K562 (cell line): Measurements from ENCODE around the gene VPS41. TPM values are rescaled to one million over a fixed set of nuclear protein-coding genes. Genes with fewer than 3 reads are reported as not detected.

Experiments used
- ARID1B ChIP-seq: fragments of 450-650 bp; IDR thresholded peaks from 2 replicates; pipeline ENCODE4 v1.6.1; 2016; ENCODE audit warnings: antibody characterized with exemption, mild to moderate bottlenecking, inconsistent platforms
- BRF1 ChIP-seq: IDR thresholded peaks from 3 replicates; pipeline ENCODE4 v1.6.1; 2011; ENCODE audit warnings: borderline replicate concordance, mild to moderate bottlenecking; ENCODE audit not compliant: insufficient read length; ENCODE audit errors: extremely low read depth
- CBX1 ChIP-seq: sonication (generic); IDR thresholded peaks from 2 replicates; pipeline ENCODE4 v1.6.1; 2016; ENCODE audit warnings: antibody characterized with exemption, low read depth, mild to moderate bottlenecking
- CXXC5 ChIP-seq: fragments of 250-450 bp; sonication (Bioruptor Pico); IDR thresholded peaks from 2 replicates; pipeline ENCODE4 v1.8.0; 2022; ENCODE audit warnings: inconsistent platforms, mild to moderate bottlenecking, moderate library complexity
- EHMT2 ChIP-seq: fragments of 450-650 bp; IDR thresholded peaks from 2 replicates; pipeline ENCODE4 v1.6.1; 2018; ENCODE audit warnings: antibody characterized with exemption
- MCM7 ChIP-seq, 2 experiments: fragments of 450-650 bp; IDR thresholded peaks; 2 replicates each; pipeline ENCODE4 v1.6.1; 2016 to 2018
- PATZ1 ChIP-seq: fragments of 250-450 bp; sonication (Bioruptor Pico); IDR thresholded peaks from 2 replicates; pipeline ENCODE4 v1.5.0; 2020; ENCODE audit warnings: mild to moderate bottlenecking, borderline replicate concordance
- TSC22D4 ChIP-seq: fragments of 450-650 bp; IDR thresholded peaks from 2 replicates; pipeline ENCODE4 v1.6.1; 2016; ENCODE audit warnings: missing genetic modification characterization, missing biosample characterization, control low read depth
- ZMIZ1 ChIP-seq, 2 experiments: fragments of 150-350 bp in 1 of 2; IDR thresholded peaks; 2 replicates each; pipeline ENCODE4 v1.6.1; 2012 to 2016; ENCODE audit warnings: low read depth in 2 of 2, low read length in 2 of 2, mild to moderate bottlenecking in 1 of 2, moderate library complexity in 1 of 2
- ZNF146 ChIP-seq: IDR thresholded peaks from one replicate; pipeline ENCODE4 v1.6.1; 2018; ENCODE audit warnings: missing compliant biosample characterization; ENCODE audit not compliant: unreplicated experiment
- ZNF224 ChIP-seq: sonication (generic); formaldehyde crosslinking; IDR thresholded peaks from 2 replicates; pipeline ENCODE4 v1.8.0; 2022; ENCODE audit warnings: mild to moderate bottlenecking, missing genetic modification reagents
- ZNF507 ChIP-seq: conservative IDR thresholded peaks from 2 replicates; pipeline ENCODE4 v1.6.1; 2017; ENCODE audit warnings: missing genetic modification characterization, missing compliant biosample characterization
- polyA plus RNA-seq, 8 experiments: library from polyadenylated mRNA; depleted of rRNA in 4 of 8; stranded (reverse) in 5 of 8; unstranded in 3 of 8; fragments of >200 nt; fragmentation: Nextera tagmentation in 2 of 8; fragmentation: Illumina TruSeq in 1 of 8; extraction: Ambion mirVana in 2 of 8; extraction: Trizol in 1 of 8; gene quantifications; 2 replicates each; pipeline versions ENCODE4 v1.2.1 to v1.2.3, GENCODE V29; 2011 to 2014; ENCODE audit warnings: inconsistent platforms in 1 of 8, missing spikeins in 1 of 8
- total RNA-seq, 7 experiments: library from RNA; depleted of rRNA in 6 of 7; stranded (reverse); fragments of >200 nt in 6 of 7; fragmentation: Illumina TruSeq in 2 of 7; extraction: Trizol in 2 of 7; gene quantifications; 2 replicates each; pipeline versions ENCODE4 v1.2.1 to v1.2.3, GENCODE V29; 2011 to 2021; ENCODE audit warnings: low replicate concordance in 1 of 7
- TF ChIP-seq, protein P1 (sequence below), 2 experiments: fragments of 450-650 bp; IDR thresholded peaks; 2 replicates each; pipeline ENCODE4 v1.6.1; 2016
- TF ChIP-seq, protein P2 (sequence below): IDR thresholded peaks from 2 replicates; pipeline ENCODE4 v1.6.1; 2014; ENCODE audit warnings: antibody characterized with exemption
- TF ChIP-seq, protein P3 (sequence below): fragments of 450-650 bp; IDR thresholded peaks from 2 replicates; pipeline ENCODE4 v1.7.1; 2018; ENCODE audit warnings: mild to moderate bottlenecking, low read depth; ENCODE audit not compliant: partially characterized antibody
- TF ChIP-seq, protein P4 (sequence below): sonication (generic); formaldehyde crosslinking; IDR thresholded peaks from 2 replicates; pipeline ENCODE4 v1.8.1; 2023; ENCODE audit warnings: mild to moderate bottlenecking, missing genetic modification reagents, moderate library complexity

VPS41 gene
- total and polyA plus RNA-seq, 9 of the 15 experiments (the other 6 are each of a cell fraction or from before 2014, with no cell fraction given): 17.7 to 46.8 (median 32.1) TPM

- TF ChIP-seq, protein P1, sequence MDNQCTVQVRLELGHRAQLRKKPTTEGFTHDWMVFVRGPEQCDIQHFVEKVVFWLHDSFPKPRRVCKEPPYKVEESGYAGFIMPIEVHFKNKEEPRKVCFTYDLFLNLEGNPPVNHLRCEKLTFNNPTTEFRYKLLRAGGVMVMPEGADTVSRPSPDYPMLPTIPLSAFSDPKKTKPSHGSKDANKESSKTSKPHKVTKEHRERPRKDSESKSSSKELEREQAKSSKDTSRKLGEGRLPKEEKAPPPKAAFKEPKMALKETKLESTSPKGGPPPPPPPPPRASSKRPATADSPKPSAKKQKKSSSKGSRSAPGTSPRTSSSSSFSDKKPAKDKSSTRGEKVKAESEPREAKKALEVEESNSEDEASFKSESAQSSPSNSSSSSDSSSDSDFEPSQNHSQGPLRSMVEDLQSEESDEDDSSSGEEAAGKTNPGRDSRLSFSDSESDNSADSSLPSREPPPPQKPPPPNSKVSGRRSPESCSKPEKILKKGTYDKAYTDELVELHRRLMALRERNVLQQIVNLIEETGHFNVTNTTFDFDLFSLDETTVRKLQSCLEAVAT (IDR thresholded peaks at IDR 0.05): no peak
- TF ChIP-seq ZMIZ1 (IDR thresholded peaks at IDR 0.05; ENCODE audit: low read depth in 2 of 2, low read length in 2 of 2) (no peak), EHMT2 (0 out of 2 replicates have a peak, but pooled peaks have one; percentile 28), CXXC5 (CRISPR knock-in tag) (no peak), BRF1 (no peak), ZNF146 (CRISPR knock-in tag) (no peak), MCM7 (IDR thresholded peaks at IDR 0.05) (no peak), ZNF507 (tag) (no peak), CBX1 (no peak), PATZ1 (CRISPR knock-in tag) (no peak), ARID1B (peak; percentile 91), TSC22D4 (no peak), ZNF224 (CRISPR knock-in tag) (no peak)
- TF ChIP-seq, protein P2, sequence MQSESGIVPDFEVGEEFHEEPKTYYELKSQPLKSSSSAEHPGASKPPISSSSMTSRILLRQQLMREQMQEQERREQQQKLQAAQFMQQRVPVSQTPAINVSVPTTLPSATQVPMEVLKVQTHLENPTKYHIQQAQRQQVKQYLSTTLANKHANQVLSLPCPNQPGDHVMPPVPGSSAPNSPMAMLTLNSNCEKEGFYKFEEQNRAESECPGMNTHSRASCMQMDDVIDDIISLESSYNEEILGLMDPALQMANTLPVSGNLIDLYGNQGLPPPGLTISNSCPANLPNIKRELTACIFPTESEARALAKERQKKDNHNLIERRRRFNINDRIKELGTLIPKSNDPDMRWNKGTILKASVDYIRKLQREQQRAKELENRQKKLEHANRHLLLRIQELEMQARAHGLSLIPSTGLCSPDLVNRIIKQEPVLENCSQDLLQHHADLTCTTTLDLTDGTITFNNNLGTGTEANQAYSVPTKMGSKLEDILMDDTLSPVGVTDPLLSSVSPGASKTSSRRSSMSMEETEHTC: no peak
- TF ChIP-seq, protein P3, sequence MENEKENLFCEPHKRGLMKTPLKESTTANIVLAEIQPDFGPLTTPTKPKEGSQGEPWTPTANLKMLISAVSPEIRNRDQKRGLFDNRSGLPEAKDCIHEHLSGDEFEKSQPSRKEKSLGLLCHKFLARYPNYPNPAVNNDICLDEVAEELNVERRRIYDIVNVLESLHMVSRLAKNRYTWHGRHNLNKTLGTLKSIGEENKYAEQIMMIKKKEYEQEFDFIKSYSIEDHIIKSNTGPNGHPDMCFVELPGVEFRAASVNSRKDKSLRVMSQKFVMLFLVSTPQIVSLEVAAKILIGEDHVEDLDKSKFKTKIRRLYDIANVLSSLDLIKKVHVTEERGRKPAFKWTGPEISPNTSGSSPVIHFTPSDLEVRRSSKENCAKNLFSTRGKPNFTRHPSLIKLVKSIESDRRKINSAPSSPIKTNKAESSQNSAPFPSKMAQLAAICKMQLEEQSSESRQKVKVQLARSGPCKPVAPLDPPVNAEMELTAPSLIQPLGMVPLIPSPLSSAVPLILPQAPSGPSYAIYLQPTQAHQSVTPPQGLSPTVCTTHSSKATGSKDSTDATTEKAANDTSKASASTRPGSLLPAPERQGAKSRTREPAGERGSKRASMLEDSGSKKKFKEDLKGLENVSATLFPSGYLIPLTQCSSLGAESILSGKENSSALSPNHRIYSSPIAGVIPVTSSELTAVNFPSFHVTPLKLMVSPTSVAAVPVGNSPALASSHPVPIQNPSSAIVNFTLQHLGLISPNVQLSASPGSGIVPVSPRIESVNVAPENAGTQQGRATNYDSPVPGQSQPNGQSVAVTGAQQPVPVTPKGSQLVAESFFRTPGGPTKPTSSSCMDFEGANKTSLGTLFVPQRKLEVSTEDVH: no peak
- TF ChIP-seq, protein P4, sequence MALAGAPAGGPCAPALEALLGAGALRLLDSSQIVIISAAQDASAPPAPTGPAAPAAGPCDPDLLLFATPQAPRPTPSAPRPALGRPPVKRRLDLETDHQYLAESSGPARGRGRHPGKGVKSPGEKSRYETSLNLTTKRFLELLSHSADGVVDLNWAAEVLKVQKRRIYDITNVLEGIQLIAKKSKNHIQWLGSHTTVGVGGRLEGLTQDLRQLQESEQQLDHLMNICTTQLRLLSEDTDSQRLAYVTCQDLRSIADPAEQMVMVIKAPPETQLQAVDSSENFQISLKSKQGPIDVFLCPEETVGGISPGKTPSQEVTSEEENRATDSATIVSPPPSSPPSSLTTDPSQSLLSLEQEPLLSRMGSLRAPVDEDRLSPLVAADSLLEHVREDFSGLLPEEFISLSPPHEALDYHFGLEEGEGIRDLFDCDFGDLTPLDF (CRISPR knock-in tag): no peak
Observed at GRCh38 chr7:38806912-38807311, 102.1 kb downstream of the VPS41 start (continued).
